ENCODE measurements around the gene KNDC1. TPM values are rescaled to one million over a fixed set of nuclear protein-coding genes. Genes with fewer than 3 reads are reported as not detected.

The KNDC1 gene
- total and polyA plus RNA-seq, 2 of the 13 experiments (the other 11 are each of a cell fraction or from before 2014, with no cell fraction given), result 0.69 TPM; not detected in 1

GRCh38 chr10:133183646-133184378 lies 23.8 kb downstream of the KNDC1 start:
- Histone ChIP-seq H3K27me3 (ENCODE audit: control insufficient read depth in 1 of 2, insufficient read depth in 2 of 2, low read length in 2 of 2) (peaks cover 11 to 37% of the 10 kb centered on the region in 2 experiments; a peak in 4 of 5 replicates), H3K79me2 (ENCODE audit: insufficient read depth, low read length) (no peaks in the 10 kb centered on the region), H3K4me1 (ENCODE audit: insufficient read depth, low read length) (peaks cover 10% of the 10 kb centered on the region; the same call in 1 of the 2 replicates), H3K9ac (ENCODE audit: insufficient read depth, low read depth, low read length) (no peak overlapping the region), H3K27ac (ENCODE audit: extremely low read length, insufficient read depth, low read length) (no peak overlapping the region), H3K4me2 (ENCODE audit: low read depth, low read length) (no peak overlapping the region), H3K4me3 (replicated peaks in 1 of 3; ENCODE audit: insufficient read depth in 1 of 3, low read depth in 2 of 3, low read length in 3 of 3) (no peak overlapping the region), H2AFZ (ENCODE audit: low read length) (no peak overlapping the region), H3K9me3 (ENCODE audit: low read length) (no peaks in the 10 kb centered on the region), H3K36me3 (replicated peaks in 1 of 2; ENCODE audit: control insufficient read depth in 1 of 2, insufficient read depth in 2 of 2, low read length in 2 of 2) (no peaks in the 10 kb centered on the region), H4K20me1 (ENCODE audit: insufficient read depth, low read length) (no peaks in the 10 kb centered on the region)
- in situ Hi-C loops (cut with HindIII; ENCODE audit: extremely low pct_ligation_motif_present, low pct_unique_long_range_greater_than_20kb) (no loop called here), intact Hi-C loops (cut with micrococcal nuclease; ENCODE audit: unreplicated experiment) (no loop called here)
- no peak for DNase-seq (ENCODE audit: low spot score)
- BruUV-seq (replicated peaks), result no TSS peak
- POLR2A ChIA-PET, result no interaction called here
- 45% methylated on average over 12 of the region's 21 CpGs for WGBS (ENCODE audit: low lambda C conversion rate)
- no peak for TF ChIP-seq ATF7 (IDR thresholded peaks at IDR 0.05)
- no peak for TF ChIP-seq ATF7 (CRISPR knock-in tag; IDR thresholded peaks at IDR 0.05)
- TF ChIP-seq MNT (IDR thresholded peaks at IDR 0.05), result peak; percentile 86
- TF ChIP-seq TSC22D2 (CRISPR knock-in tag; IDR thresholded peaks at IDR 0.05; ENCODE audit: borderline replicate concordance), result no peak
- TF ChIP-seq ZNF746 (CRISPR knock-in tag; IDR thresholded peaks at IDR 0.05), result no peak
- TF ChIP-seq GABPA (IDR thresholded peaks at IDR 0.05; ENCODE audit: low read depth, low read length), result 0 out of 2 replicates have a peak, but pooled peaks have one; percentile 3
- no peak for TF ChIP-seq GABPA (CRISPR knock-in tag; IDR thresholded peaks at IDR 0.05; ENCODE audit: low read depth)
- CTCF ChIA-PET (ENCODE audit: low intra/inter-chr PET ratio, low total read pairs), result no interaction called here
- FAIRE-seq, result no peak
- no peak for ATAC-seq

Measured in HepG2 (cell line).